Measurements from ENCODE around the gene JOSD1. TPM values are rescaled to one million over a fixed set of nuclear protein-coding genes. Genes with fewer than 3 reads are reported as not detected.
A peak's percentile ranks its signal among the peaks of the same experiment; 100 is the strongest.

Gene JOSD1
- total RNA-seq, 2 experiments from 2014 or later, result 303 to 307 TPM

DNA sequence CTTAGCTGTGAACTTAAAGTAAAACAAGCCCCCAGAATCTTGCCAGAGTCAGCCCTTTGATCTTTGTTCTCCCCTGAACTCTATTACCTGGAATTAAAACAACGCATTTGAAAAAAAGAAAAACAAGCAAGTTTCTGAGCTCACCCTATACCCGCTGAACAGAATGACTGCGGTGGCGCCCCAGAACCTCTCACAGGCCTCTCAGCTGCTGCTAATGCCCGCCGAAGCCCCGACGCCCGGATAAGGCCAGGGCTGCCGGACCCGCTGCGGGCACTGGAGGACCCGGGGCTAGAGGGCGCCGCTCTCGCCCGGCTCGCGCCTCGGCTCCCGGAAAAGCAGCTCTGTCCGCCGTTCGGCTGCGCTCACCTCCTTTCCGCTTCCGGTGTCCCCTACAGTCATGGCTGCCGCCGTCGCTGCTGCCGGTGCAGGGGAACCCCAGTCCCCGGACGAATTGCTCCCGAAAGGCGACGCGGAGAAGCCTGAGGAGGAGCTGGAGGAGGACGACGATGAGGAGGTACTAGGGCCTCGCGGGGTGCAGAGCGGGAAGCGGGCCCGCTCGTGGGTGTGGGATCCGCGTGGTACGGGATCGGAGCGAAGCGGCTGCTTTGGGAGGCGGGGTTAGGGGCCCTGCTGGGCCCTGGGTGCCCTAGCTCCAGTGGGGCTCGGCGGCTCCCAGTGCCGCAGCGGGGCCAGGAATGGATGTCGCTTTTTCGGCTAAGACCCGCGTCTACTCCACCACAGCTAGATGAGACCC is 19.0 kb downstream of the JOSD1 start, which contains the start of gene TOMM22:
Gene TOMM22, plus strand, starts transcription at position 376 of the 754 bp plus-strand sequence. Its CDS starts 22 bp downstream, at position 398.
- Mint-ChIP-seq H3K27ac (peak within 1 kb of the TSS; percentile 87), H3K27me3 (no peaks in the 10 kb centered on the region), H3K9me3 (no peaks in the 10 kb centered on the region), H3K36me3 (ENCODE audit: low read depth) (peaks cover 48% of the 10 kb centered on the region), H3K4me3 (peak within 1 kb of the TSS; percentile 98), H3K4me1 (ENCODE audit: low read depth) (peaks cover 24% of the 10 kb centered on the region)
- ATAC-seq (ENCODE audit: poor library complexity) (peak; percentile 88), DNase-seq (peak; percentile 67 to 92 (median 80))
- H3K36me3 ChIP-seq (ENCODE audit: insufficient read depth, low read length), result peaks cover 33% of the 10 kb centered on the region
- peak within 1 kb of the TSS; percentile 98 for H3K4me3 ChIP-seq (ENCODE audit: low read length)
- H3K27ac ChIP-seq (ENCODE audit: low read depth in 1 of 2, low read length in 2 of 2), result peak within 1 kb of the TSS; percentile 79 to 84
- TF ChIP-seq, protein P1, sequence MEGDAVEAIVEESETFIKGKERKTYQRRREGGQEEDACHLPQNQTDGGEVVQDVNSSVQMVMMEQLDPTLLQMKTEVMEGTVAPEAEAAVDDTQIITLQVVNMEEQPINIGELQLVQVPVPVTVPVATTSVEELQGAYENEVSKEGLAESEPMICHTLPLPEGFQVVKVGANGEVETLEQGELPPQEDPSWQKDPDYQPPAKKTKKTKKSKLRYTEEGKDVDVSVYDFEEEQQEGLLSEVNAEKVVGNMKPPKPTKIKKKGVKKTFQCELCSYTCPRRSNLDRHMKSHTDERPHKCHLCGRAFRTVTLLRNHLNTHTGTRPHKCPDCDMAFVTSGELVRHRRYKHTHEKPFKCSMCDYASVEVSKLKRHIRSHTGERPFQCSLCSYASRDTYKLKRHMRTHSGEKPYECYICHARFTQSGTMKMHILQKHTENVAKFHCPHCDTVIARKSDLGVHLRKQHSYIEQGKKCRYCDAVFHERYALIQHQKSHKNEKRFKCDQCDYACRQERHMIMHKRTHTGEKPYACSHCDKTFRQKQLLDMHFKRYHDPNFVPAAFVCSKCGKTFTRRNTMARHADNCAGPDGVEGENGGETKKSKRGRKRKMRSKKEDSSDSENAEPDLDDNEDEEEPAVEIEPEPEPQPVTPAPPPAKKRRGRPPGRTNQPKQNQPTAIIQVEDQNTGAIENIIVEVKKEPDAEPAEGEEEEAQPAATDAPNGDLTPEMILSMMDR (IDR thresholded peaks at IDR 0.05), result peak; percentile 65
- intact Hi-C loops (cut with DNase I, micrococcal nuclease), result loop anchor here (1.0 to 10.0 kb wide), 4 partner anchors 19 to 177 kb away; partner anchors contain the start of genes JOSD1 (in 2 of the 2), CBY1 (in 1 of the 2), DDX17 (in 1 of the 2) and FAM227A (in 1 of the 2)
- CTCF ChIA-PET, result interaction anchor here (0.5 to 5.2 kb wide), 25 partner anchors 9 to 1795 kb away, joined by 3 to 58 read pairs (median 4); partner anchors contain the start of genes CBY1, DMC1, FAM227A and GTPBP1
- no peaks in the 10 kb centered on the region for H3K27me3 ChIP-seq (ENCODE audit: control insufficient read depth in 1 of 2, insufficient read depth in 2 of 2, low read length in 2 of 2)
- H3K9me3 ChIP-seq (ENCODE audit: control insufficient read depth in 1 of 2, insufficient read depth in 1 of 2, low read length in 2 of 2), result no peaks in the 10 kb centered on the region
- POLR2A ChIA-PET, result interaction anchor here (0.6 to 4.2 kb wide), 22 partner anchors 8 to 718 kb away, joined by 3 to 66 read pairs (median 4); partner anchors contain the start of genes CBY1, FAM227A, GTPBP1 and JOSD1
- H3K4me1 ChIP-seq (ENCODE audit: insufficient read depth, low read length), result peaks cover 18% of the 10 kb centered on the region

- H3K27ac ChIP-seq (ENCODE audit: low read depth in 1 of 2, low read length in 2 of 2), result no peak overlapping the region
- H3K27me3 ChIP-seq (ENCODE audit: control insufficient read depth in 1 of 2, insufficient read depth in 2 of 2, low read length in 2 of 2), result no peaks in the 10 kb centered on the region
- ChIA-PET POLR2A (interaction anchor here (0.7 kb wide), 1 partner anchor 1408 kb away, joined by 3 read pairs; no protein-coding TSS in a partner anchor), CTCF (no interaction called here)
- Mint-ChIP-seq H3K27ac (no peak overlapping the region), H3K36me3 (ENCODE audit: low read depth) (peaks cover 26% of the 10 kb centered on the region), H3K4me3 (no peak overlapping the region), H3K27me3 (no peaks in the 10 kb centered on the region), H3K9me3 (no peaks in the 10 kb centered on the region), H3K4me1 (ENCODE audit: low read depth) (no peaks in the 10 kb centered on the region)
- TF ChIP-seq, protein P1 (IDR thresholded peaks at IDR 0.05), result no peak
- no peaks in the 10 kb centered on the region for H3K9me3 ChIP-seq (ENCODE audit: control insufficient read depth in 1 of 2, insufficient read depth in 1 of 2, low read length in 2 of 2)
- H3K36me3 ChIP-seq (ENCODE audit: insufficient read depth, low read length), result peaks cover 19% of the 10 kb centered on the region
- H3K4me1 ChIP-seq (ENCODE audit: insufficient read depth, low read length), result no peaks in the 10 kb centered on the region
- no peak overlapping the region for H3K4me3 ChIP-seq (ENCODE audit: low read length)
- intact Hi-C loops (cut with DNase I, micrococcal nuclease), result no loop called here
- DNase-seq (no peak), ATAC-seq (ENCODE audit: poor library complexity) (no peak)
These were observed 24.9 kb downstream of the JOSD1 start for GRCh38 chr22:38675833-38676232.

GRCh38 chr22:38674888-38675287 is 25.9 kb downstream of the JOSD1 start:
- DNase-seq, result no peak
- no peaks in the 10 kb centered on the region for H3K4me1 Mint-ChIP-seq (ENCODE audit: low read depth)

More at GRCh38 chr22:38674888-38675287, 25.9 kb downstream of the JOSD1 start:
- ChIA-PET CTCF (no interaction called here), POLR2A (interaction anchor here (0.6 kb wide), 1 partner anchor 58 kb away, joined by 5 read pairs; no protein-coding TSS in a partner anchor)
- TF ChIP-seq, protein P1 (IDR thresholded peaks at IDR 0.05), result no peak
- Mint-ChIP-seq H3K27me3 (no peaks in the 10 kb centered on the region), H3K36me3 (ENCODE audit: low read depth) (peaks cover 31% of the 10 kb centered on the region), H3K4me3 (no peak overlapping the region), H3K27ac (no peak overlapping the region), H3K9me3 (no peaks in the 10 kb centered on the region)
- no peaks in the 10 kb centered on the region for H3K9me3 ChIP-seq (ENCODE audit: control insufficient read depth in 1 of 2, insufficient read depth in 1 of 2, low read length in 2 of 2)
- no peaks in the 10 kb centered on the region for H3K27me3 ChIP-seq (ENCODE audit: control insufficient read depth in 1 of 2, insufficient read depth in 2 of 2, low read length in 2 of 2)
- no peaks in the 10 kb centered on the region for H3K4me1 ChIP-seq (ENCODE audit: insufficient read depth, low read length)
- ATAC-seq (ENCODE audit: poor library complexity), result no peak
- no peak overlapping the region for H3K27ac ChIP-seq (ENCODE audit: low read depth in 1 of 2, low read length in 2 of 2)
- intact Hi-C loops (cut with DNase I, micrococcal nuclease), result no loop called here
- H3K36me3 ChIP-seq (ENCODE audit: insufficient read depth, low read length), result peaks cover 20% of the 10 kb centered on the region
- no peak overlapping the region for H3K4me3 ChIP-seq (ENCODE audit: low read length)

Data from CD4-positive, alpha-beta T cell (primary cell).